Occipital lobe (tissue), 2 donors: ENCODE results near the gene GBX2. TPM values are rescaled to one million over a fixed set of nuclear protein-coding genes. Genes with fewer than 3 reads are reported as not detected.

Source experiments
- DNase-seq: peaks from one replicate; lab custom pipeline; 2025; lab: John Stamatoyannopoulos, UW
- total RNA-seq: library from RNA; depleted of rRNA; stranded (reverse); fragments of >200 nt; gene quantifications from one replicate; pipeline ENCODE4 v1.2.3, GENCODE V29; 2014

Gene GBX2
- total RNA-seq, 1 donor from 2014 or later = not detected

DNA sequence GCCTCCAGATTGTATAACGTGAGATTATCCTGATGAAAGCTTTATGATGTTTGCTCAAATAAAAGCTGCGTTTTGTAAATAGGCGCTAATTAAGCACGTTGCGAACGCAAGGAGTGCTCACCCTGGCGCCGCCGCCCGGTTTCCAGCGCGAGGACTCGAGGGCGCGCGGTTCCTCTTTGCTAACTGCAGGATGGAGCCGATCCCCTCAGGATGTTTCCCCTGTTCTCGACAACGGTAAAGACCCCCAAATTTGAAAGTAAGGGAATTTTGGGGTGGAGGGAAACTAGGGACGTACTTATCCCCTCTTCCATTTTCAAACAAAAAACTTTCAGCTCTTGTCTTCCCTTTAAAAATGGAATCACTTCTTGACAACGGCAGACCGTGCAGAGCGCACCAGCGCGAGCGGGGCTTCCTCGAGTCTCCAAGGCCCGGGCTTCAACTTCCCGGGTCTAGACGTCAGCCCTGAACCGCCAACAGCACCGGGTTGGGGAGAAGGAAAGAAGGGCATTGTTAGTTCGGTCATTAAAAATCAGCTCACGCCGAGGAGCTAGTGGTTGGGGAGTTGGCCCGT, 1.1 kb upstream of the GBX2 start:
- no peak for DNase-seq

DNA sequence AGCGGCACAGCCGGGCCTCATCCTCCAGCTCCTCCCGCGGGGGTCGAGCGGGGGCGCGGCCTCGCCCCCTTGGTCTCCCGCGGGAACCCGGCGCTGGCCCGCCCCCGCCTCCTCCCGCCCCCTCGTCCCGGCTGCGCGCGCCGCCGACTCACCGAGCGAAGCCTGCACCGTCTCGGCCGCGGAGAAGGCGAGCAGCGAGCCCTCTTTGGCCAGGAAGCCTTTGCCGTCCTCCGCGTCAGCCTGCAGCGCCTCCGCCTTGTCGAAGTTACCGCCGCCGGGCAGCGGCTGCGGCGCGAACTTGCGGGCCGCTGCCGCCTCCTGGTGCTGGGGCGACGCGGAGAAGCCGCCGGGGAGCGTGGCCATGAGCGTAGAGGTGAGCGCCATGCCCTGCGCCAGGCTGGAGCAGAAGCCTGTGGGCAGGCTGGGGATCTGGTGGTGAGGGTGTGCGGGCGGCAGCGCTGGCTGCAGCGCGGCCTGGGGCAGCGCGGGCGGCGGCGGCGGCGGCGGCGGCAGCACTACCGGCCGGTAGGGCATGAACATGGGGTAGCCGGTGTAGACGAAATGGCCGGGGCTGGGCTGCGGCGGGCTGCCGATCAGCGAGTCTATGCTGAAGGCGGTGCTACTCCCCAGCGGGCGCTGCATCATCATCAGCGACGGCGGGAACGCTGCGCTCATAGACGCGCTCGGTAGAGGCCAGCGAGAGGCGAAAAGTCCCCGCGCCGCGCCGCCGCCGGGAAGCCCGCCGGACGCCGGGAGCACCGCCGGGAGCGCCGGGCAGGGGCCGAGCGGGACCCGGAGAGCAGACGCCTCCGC, 683 bp downstream of the GBX2 start:
- no peak for DNase-seq

GRCh38 chr2:236166796-236167296, 1.3 kb downstream of the GBX2 start:
- DNase-seq = no peak

GRCh38 chr2:236165842-236166795, 2.1 kb downstream of the GBX2 start:
- DNase-seq = no peak

DNA sequence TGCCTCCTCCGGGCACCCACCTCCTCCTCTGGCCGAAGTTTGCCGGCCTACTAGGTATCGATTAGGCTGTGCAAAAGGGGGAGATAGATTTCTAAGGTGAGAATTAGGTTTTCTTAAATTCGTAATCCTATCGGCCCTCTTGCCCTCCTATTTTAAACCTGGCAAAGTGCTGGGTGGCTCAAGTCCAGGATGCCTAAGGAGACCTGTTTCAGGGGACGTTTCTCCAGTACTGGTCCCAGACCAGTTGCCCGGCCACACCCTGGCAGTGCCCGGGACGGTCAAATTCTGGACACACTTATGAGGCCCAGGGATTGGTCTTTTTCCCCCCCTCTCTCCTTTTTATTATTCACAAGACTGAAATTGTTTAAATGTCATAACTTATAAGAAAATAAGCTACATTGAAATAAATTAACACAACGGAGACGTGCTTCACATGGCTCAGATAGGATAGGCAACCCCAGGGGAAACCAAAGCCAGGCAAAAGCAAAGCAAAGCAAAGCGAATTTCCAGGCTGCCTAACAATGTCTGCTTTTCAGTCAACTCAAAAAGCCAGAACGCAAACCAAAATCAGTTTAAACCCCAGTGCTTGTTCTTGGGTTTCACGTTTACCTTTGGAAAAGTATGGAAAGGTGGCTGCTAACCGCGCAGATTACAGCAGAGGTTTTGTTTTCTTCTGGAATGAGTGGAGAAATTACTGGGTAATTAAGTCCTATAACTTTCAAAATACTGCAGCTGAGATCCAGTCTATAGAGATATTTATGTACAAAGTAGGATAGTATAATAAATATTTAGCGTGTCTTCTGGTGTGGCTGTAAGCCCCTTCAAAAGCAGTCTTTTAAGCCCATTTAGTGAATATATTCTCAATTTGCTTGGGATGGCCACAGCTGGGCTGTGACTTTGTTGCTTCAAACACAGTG, 3.0 kb downstream of the GBX2 start:
- DNase-seq = no peak

DNA sequence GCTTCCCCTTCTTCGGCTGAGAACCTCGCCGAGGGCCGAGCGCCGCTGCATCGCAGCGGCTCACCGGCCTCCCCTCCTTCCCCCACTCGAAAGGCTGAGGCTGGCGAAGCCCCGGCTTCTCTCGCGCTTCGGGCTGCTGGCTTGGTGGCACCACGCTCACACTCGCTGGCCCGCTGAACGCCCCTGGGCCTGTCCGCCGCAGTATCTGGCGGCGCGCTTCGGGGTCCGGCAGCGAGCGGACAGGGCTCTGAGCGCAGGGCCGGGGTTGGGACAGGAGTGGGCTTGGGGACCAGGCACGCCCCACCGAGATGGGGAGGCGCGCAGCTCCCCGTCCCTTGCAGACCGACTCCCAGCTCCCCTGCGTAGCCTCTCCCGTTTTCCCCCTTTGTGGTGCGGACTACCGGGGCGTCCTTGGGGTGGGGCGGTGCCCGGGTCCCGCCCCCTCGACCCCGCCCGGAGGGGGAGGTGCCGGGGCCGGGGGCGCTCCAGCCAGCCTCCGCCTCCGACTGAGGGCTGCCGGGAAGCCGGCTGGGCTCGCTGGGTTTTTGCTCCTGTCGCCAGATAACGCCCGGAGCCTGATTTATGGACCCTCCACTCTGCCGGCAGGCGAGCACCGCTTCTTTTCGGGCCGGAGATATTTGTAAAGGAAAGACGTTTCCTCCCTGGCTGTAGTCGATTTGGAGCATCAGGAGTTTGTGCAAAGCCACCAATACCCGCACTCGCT, 3.8 kb downstream of the GBX2 start:
- no peak for DNase-seq

DNA sequence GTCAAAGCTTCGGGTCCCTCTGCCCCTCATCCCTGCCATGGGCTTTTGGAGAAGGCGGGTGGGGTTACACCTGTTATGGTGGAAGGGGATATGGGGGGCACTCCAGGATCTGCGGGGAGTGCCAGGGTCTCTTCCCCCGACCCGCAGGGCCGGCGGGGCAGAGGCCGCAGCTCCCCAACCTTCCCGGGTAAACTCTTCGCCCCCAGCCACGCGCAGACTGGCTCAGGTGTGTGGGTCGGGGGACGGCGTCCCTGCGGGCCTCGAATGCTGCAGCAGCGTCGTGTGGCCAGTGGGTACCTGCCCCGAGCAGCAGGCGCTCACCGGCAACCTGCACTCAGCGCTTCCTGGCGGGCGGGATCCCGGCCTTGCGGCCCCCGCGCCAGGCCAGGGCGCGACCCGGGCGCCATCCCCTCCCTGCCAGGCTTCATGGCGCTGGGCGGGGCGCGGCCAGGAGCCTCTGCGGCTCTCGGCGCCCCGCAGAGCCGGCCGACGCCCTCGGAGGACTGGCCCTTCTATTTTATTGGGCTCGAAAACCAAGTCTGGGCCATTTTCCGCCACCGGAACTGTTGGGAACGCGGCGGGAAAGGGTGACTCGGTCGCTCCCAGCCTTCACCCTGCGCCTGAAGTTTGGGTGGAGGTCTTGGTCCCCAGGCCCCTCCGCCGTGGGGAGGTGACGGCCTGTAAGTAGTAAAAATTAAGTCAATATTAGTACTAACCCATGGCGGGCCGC, 4.5 kb downstream of the GBX2 start:
- DNase-seq = no peak

DNA sequence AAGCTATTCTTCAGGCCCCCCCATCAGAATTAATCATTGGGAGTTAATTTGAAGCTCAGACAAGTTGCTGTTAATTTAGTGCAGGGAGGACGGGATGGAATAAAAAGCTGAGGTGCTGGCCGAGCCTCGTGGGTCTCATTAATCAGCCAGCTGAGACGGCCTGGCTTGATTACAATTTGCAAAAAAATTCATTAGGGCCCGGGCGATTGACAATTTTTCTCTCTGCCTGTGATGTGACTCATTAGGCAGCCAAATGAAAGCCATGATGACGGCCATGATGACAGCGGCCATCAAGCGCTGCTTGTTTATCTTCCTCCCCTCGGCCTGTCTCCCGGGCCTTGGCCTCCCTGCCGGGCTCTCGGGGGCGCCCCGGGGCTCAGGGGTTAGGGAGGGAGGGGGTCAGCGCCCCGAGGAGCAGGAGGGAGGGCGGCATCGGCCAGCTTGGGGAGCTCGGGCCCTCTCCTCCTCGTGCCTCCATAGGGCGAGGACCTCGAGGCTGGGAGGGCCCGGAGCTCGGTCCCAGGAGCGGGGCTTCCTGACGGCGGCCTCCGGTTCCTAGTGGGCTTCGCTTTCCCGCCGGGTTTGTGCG, 5.2 kb downstream of the GBX2 start:
- DNase-seq = no peak

DNA sequence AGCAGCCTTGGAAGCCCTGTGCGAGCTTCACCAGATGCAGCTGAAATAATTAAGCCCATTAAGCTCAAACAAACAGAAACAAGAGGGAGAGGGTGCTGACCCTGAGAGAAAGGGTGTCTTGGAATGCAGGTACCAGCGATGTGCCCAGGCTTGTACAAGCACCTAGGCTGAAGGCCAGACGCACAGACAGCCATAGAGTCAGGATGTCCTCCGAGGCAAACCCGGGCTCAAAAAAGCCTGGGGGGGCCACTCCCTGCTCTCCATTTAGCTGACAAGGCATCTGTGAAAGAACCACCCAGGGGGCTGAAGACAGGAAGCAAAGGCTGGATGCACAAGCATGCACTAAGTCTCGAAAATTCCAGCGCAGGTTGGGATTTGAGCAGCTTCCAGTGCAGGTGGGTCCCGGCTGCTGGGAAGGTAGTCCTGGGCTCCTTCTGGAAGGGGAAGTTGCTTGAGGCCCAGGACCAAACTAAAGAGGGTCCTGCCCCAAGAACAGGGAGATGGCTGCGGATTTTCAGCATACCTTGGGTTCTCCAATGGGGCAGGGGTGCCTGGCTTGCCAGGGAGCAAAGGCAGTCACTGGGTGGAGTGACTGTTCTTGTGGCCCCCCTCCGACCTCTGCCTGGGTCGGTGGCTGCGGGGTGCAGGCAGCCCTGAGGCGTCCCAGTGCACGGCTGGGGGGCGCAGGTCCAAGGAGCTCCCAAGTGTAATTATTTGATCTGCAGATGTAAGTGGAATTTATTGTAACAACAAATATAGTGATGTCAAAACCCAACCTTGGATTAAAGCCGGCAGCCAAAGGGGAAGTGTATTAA, 5.9 kb downstream of the GBX2 start:
- DNase-seq = no peak

DNA sequence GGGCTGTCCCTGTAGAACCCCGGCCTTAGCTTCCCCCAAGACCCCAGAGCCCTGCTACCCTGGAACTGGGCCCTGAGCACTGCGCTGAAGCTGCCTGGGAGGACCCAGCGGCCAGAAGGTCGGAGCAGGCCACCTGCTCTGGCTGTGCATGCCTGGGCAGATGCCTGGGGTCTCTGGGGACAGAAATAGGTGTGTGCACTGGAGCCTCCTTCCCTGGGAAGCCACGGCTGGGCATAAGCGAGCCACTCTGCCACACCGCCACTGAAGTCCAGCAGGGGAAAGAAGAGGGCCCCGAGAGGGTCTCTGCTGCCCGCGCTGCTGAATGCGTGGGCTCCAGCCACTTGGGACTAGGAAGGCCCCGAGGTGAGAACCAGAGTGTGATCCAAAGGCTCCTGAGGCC, 6.7 kb downstream of the GBX2 start:
- no peak for DNase-seq

GRCh38 chr2:236161082-236161462, 7.1 kb downstream of the GBX2 start:
- no peak for DNase-seq

- no peak for DNase-seq
Observed at GRCh38 chr2:236160366-236161081, 7.7 kb downstream of the GBX2 start.

DNA sequence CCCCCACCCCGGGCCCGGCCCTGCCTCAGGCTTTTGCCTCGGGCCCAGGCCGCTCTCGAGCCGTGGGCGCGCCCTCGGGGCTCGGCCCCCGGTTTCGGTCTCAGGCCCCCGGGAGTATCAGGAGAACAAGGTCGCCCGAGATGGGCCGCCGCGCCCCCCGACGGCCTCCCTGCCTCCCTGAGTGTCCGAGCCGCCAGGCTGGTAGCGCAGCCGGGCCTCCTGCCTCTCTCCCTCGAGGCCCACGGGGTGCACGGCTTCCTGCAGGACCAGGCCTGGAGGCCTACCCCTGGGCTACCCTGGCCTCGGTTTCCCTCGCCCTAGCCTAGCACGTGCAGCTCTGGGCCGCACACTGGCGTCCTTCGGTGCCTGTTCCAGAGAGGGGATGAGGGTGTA, 8.4 kb downstream of the GBX2 start:
- no peak for DNase-seq

GRCh38 chr2:236158969-236159777, 9.0 kb downstream of the GBX2 start:
- DNase-seq = no peak

DNA sequence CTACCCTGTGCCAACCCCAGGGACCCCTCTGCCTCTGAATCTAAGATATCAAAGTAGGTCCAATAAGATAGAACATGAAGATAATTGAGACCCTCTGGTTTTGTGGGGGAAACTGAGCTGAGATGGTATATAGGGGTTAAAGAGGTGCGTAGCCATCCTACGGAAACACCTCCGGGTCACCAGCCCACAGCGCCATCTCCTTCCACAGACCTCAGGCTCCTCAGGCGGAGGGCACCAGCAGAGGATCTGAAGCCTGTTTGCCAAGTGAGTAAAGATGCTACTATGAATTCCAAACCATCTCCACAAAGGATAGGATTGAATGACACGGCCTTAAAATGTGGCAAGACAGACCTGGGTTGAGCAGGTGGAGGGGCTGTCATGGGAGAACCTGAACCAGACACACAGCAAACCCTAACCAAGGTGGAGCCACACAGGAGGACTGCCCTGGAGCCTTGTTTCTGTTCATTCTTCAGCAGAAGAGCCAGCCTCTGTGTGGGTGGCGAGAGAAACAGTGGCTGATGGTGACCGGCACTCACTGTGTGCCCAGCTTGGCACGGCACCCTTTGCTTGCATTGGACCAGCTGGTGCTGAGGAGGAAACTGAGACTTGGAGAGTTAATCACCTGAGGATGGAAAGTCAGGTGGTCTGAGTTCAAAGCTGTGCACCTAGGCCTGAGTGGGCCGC, 10.2 kb downstream of the GBX2 start:
- no peak for DNase-seq

DNA sequence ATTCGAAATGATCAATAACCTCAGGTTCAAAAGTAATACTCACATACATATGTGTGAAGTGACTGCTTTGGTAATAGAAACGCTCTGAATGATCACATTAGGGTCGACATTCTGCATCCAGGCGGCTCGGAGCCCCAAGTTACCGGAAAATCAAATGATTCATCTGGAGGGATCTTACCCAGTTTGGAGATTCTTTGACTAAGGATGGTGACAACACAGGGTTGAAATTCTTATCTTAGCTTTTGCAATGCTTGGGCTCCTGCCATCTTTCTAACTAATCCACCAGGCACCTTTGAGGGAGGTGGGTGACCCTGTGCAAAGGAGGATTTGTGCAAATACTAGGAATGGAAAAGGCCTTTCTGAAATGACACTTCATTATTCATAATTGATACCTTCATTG, 10.8 kb downstream of the GBX2 start:
- DNase-seq = no peak
